BE2C (cell line): ENCODE data around the gene CCL16. TPM values are rescaled to one million over a fixed set of nuclear protein-coding genes. Genes with fewer than 3 reads are reported as not detected.

Experiments used
- DNase-seq: peaks from one replicate; pipeline ENCODE4 v3.0.0-alpha.2; 2020
- H3K27me3 ChIP-seq: fragments of 250-450 bp; sonication (Bioruptor Pico); 2 replicates; pipeline ENCODE4 v1.5.1; 2020; ENCODE audit warnings: mild to moderate bottlenecking
- H3K36me3 ChIP-seq: fragments of 250-450 bp; sonication (Bioruptor Pico); 2 replicates; pipeline ENCODE4 v1.5.1; 2020; ENCODE audit warnings: mild to moderate bottlenecking
- H3K4me1 ChIP-seq: fragments of 250-450 bp; sonication (Bioruptor Pico); 2 replicates; pipeline ENCODE4 v1.5.1; 2020
- H3K4me3 ChIP-seq: 2 replicates; pipeline ENCODE4 v1.5.1; 2011; ENCODE audit warnings: low read depth, low read length
- H3K9me3 ChIP-seq: fragments of 250-450 bp; sonication (Bioruptor Pico); 2 replicates; pipeline ENCODE4 v1.5.1; 2020
- CTCF ChIP-seq: IDR thresholded peaks from 2 replicates; pipeline ENCODE4 v1.5.1; 2012; ENCODE audit warnings: mild to moderate bottlenecking, low read depth, low read length
- polyA plus RNA-seq: library from polyadenylated mRNA; unstranded; fragments of >200 nt; gene quantifications from one replicate; pipeline ENCODE4 v1.2.1, GENCODE V29; 2012; ENCODE audit warnings: low read depth, missing spikeins; ENCODE audit not compliant: insufficient read length, insufficient read depth

CCL16 gene
- polyA plus RNA-seq: not detected

GRCh38 chr17:35981246-35981645, at the start of gene CCL16:
Gene CCL16, minus strand, starts transcription at chr17:35981497. Its CDS starts 77 bp downstream, at chr17:35981420.
- Histone ChIP-seq H3K4me3 (no peak within 1 kb of the TSS), H3K36me3 (no peaks in the 10 kb centered on the region), H3K27me3 (peaks cover 26% of the 10 kb centered on the region), H3K9me3 (no peaks in the 10 kb centered on the region), H3K4me1 (no peaks in the 10 kb centered on the region)
- no peak for TF ChIP-seq CTCF
- no peak for DNase-seq

- Histone ChIP-seq H3K4me3 (no peak overlapping the region), H3K9me3 (no peaks in the 10 kb centered on the region), H3K4me1 (no peaks in the 10 kb centered on the region), H3K36me3 (no peaks in the 10 kb centered on the region), H3K27me3 (peaks cover 47% of the 10 kb centered on the region)
- TF ChIP-seq CTCF: no peak
- DNase-seq: no peak
Measured at GRCh38 chr17:36030956-36031355, 49.7 kb upstream of the CCL16 start.

GRCh38 chr17:36027761-36028160, 46.5 kb upstream of the CCL16 start:
- Histone ChIP-seq H3K36me3 (no peaks in the 10 kb centered on the region), H3K4me1 (no peaks in the 10 kb centered on the region), H3K27me3 (peaks cover 55% of the 10 kb centered on the region), H3K9me3 (no peaks in the 10 kb centered on the region; the same call in 1 of the 2 replicates), H3K4me3 (no peak overlapping the region)
- no peak for TF ChIP-seq CTCF
- DNase-seq: no peak

- Histone ChIP-seq H3K36me3 (no peaks in the 10 kb centered on the region), H3K9me3 (no peaks in the 10 kb centered on the region; the same call in 1 of the 2 replicates), H3K27me3 (peaks cover 45% of the 10 kb centered on the region), H3K4me1 (no peaks in the 10 kb centered on the region), H3K4me3 (no peak overlapping the region)
- DNase-seq: no peak
- TF ChIP-seq CTCF: no peak
Measured at GRCh38 chr17:36024106-36024869, 43.0 kb upstream of the CCL16 start.

GRCh38 chr17:36019423-36019822, 38.1 kb upstream of the CCL16 start:
- no peak for TF ChIP-seq CTCF
- Histone ChIP-seq H3K27me3 (peaks cover 20% of the 10 kb centered on the region), H3K4me3 (no peak overlapping the region), H3K36me3 (no peaks in the 10 kb centered on the region), H3K9me3 (no peaks in the 10 kb centered on the region; the same call in 1 of the 2 replicates), H3K4me1 (no peaks in the 10 kb centered on the region)
- DNase-seq: no peak

GRCh38 chr17:36017799-36018198, 36.5 kb upstream of the CCL16 start, which contains the start of gene CCL23:
Gene CCL23, minus strand, starts transcription at chr17:36017972. Its CDS starts 75 bp downstream, at chr17:36017897.
- Histone ChIP-seq H3K4me1 (no peaks in the 10 kb centered on the region), H3K27me3 (peaks cover 6% of the 10 kb centered on the region)

More at GRCh38 chr17:36017799-36018198, 36.5 kb upstream of the CCL16 start, which contains the start of gene CCL23:
- DNase-seq: no peak
- H3K9me3 ChIP-seq: no peaks in the 10 kb centered on the region; the same call in 1 of the 2 replicates
- H3K36me3 ChIP-seq: no peaks in the 10 kb centered on the region
- TF ChIP-seq CTCF: no peak
- no peak within 1 kb of the TSS for H3K4me3 ChIP-seq
